Measurements from ENCODE around the gene LSAMP.

The LSAMP gene

DNA sequence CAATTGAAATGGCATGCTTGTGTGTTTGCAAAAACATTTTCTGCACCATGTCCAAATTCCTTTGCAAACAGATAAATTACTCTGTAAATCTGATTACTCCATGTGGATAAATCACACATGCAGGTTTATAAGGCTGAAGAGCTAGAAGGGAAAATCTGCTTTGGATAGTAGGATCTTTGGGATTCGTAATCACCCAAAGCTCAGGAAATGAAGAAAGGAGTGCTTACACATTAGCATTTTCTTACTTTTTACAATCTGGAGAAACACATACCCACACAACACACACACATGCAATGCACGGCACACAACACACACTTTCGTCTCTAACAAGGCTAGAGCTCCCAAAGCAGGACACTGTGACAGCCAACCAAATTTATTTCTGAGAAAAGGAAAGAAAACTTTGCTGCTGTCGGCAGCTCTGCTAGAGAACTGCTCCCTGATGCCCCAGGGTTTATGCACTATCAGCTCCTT is 2.1 kb downstream of the LSAMP start:
- Histone ChIP-seq H3K36me3 (no peaks in the 10 kb centered on the region), H3K4me1 (ENCODE audit: control insufficient read depth in 1 of 2, insufficient read depth in 1 of 2, low read depth in 1 of 2, low read length in 1 of 2) (no peaks in the 10 kb centered on the region), H3K4me3 (ENCODE audit: low read depth in 1 of 2, low read length in 1 of 2) (no peak overlapping the region), H3K27ac (no peak overlapping the region), H3K27me3 (peaks cover 19% of the 10 kb centered on the region), H3K9me3 (no peaks in the 10 kb centered on the region)
- TF ChIP-seq, protein P1, sequence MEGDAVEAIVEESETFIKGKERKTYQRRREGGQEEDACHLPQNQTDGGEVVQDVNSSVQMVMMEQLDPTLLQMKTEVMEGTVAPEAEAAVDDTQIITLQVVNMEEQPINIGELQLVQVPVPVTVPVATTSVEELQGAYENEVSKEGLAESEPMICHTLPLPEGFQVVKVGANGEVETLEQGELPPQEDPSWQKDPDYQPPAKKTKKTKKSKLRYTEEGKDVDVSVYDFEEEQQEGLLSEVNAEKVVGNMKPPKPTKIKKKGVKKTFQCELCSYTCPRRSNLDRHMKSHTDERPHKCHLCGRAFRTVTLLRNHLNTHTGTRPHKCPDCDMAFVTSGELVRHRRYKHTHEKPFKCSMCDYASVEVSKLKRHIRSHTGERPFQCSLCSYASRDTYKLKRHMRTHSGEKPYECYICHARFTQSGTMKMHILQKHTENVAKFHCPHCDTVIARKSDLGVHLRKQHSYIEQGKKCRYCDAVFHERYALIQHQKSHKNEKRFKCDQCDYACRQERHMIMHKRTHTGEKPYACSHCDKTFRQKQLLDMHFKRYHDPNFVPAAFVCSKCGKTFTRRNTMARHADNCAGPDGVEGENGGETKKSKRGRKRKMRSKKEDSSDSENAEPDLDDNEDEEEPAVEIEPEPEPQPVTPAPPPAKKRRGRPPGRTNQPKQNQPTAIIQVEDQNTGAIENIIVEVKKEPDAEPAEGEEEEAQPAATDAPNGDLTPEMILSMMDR (IDR thresholded peaks at IDR 0.05) = no peak

DNA sequence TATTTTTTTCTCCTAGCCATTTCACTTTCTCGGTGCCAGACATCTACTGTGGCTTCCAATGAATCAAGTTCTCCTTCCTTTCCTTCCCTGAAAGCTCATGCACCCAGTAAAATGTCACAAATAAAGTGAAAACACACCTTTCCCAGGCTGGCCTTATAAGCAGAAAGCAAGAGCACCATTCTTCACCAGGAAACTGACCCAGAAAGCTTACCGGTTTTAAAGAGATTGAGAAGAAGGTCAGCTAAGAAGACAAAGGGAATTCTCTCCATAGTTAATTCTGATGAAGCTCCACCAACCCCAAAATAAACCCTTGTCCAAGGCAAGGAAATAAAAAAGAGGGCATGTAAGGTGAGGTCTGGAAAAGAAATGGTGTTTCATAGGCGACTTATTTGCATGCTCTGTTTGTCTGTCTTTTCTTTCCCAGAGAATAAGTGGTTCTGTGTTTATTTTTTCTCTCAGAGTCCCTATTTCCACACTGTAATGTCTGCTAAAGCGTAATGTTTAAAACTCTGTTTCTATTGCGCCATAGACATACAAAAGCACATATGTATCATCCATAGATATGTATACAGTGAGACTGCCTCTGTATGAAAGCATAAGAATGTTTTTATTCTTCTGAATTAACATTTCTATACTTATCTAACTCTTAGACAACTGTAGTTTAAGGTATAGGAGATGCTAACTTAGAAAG is 2.8 kb downstream of the LSAMP start:
- Histone ChIP-seq H3K36me3 (no peaks in the 10 kb centered on the region), H3K4me1 (ENCODE audit: control insufficient read depth in 1 of 2, insufficient read depth in 1 of 2, low read depth in 1 of 2, low read length in 1 of 2) (no peaks in the 10 kb centered on the region), H3K4me3 (ENCODE audit: low read depth in 1 of 2, low read length in 1 of 2) (no peak overlapping the region), H3K27me3 (peaks cover 19% of the 10 kb centered on the region), H3K27ac (no peak overlapping the region), H3K9me3 (no peaks in the 10 kb centered on the region)
- TF ChIP-seq, protein P1 (IDR thresholded peaks at IDR 0.05) = no peak

DNA sequence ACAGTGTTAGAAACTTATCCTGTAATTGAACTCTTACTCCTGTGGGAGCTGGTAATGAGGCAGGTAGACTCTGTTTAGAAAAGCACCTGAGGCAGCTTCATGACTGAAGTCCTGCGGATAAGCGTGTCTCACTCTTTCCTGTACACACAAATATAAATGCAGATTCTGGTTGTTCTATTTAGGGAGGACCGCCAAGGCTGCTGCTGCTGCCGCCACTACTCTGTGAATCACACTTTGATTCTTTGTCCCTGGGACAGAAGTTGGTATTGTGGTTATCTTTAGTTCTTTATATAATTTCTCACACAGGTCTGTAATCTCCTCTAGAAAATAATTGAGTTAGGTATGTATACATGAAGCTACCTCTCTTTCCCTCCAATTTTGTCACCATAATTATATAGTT is 3.6 kb downstream of the LSAMP start:
- Histone ChIP-seq H3K36me3 (no peaks in the 10 kb centered on the region), H3K27ac (no peak overlapping the region), H3K9me3 (no peaks in the 10 kb centered on the region), H3K4me3 (ENCODE audit: low read depth in 1 of 2, low read length in 1 of 2) (no peak overlapping the region), H3K4me1 (ENCODE audit: control insufficient read depth in 1 of 2, insufficient read depth in 1 of 2, low read depth in 1 of 2, low read length in 1 of 2) (no peaks in the 10 kb centered on the region), H3K27me3 (peaks cover 19% of the 10 kb centered on the region)
- TF ChIP-seq, protein P1 (IDR thresholded peaks at IDR 0.05) = no peak

DNA sequence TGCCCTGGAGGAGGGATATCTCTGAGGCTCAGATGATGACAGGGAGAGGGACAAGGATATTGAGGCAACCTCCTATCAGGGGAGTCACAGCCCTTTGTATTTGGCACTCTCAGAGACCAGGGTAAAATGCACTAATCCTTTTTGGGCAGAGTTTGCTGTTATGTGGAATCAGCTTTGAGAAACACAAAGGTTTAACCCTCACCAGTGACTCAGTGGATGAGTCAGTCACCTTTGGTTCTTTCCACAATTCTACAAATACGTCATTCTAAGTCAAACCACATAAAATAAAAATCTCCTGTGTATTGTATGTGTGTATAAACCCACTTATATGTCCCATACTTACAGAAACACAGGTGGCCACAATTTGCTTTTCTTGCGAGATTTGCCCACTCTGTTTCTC is 5.1 kb downstream of the LSAMP start:
- H3K27ac ChIP-seq = no peak overlapping the region
- H3K36me3 ChIP-seq = no peaks in the 10 kb centered on the region
- H3K27me3 ChIP-seq = peaks cover 14% of the 10 kb centered on the region
- no peaks in the 10 kb centered on the region for H3K9me3 ChIP-seq
- no peak overlapping the region for H3K4me3 ChIP-seq (ENCODE audit: low read depth in 1 of 2, low read length in 1 of 2)
- TF ChIP-seq, protein P1 (IDR thresholded peaks at IDR 0.05) = no peak
- no peaks in the 10 kb centered on the region for H3K4me1 ChIP-seq (ENCODE audit: control insufficient read depth in 1 of 2, insufficient read depth in 1 of 2, low read depth in 1 of 2, low read length in 1 of 2)

DNA sequence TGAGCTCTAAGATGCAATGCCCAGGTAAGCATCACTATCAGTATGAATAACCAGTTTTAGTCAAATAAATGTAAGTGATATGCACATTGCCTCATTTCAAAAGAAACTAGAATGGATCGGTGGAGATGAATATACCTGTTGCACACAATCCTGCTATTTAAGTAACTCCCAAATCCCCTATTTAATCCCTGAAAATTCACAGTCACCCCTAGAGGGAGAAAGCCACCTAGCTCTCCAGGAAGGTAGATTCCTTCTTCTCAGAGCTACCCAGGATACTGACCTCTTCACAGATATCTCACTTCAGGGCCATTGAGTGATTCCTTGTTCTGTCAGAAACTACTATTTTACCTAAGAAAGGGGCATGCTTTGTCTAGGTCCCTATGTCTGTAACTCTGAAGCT is 11.7 kb downstream of the LSAMP start:
- H3K4me1 ChIP-seq (ENCODE audit: control insufficient read depth in 1 of 2, insufficient read depth in 1 of 2, low read depth in 1 of 2, low read length in 1 of 2) = no peaks in the 10 kb centered on the region
- no peaks in the 10 kb centered on the region for H3K27me3 ChIP-seq
- TF ChIP-seq, protein P1 (IDR thresholded peaks at IDR 0.05) = no peak
- no peaks in the 10 kb centered on the region for H3K36me3 ChIP-seq
- H3K9me3 ChIP-seq = no peaks in the 10 kb centered on the region
- no peak overlapping the region for H3K4me3 ChIP-seq (ENCODE audit: low read depth in 1 of 2, low read length in 1 of 2)
- H3K27ac ChIP-seq = no peak overlapping the region
